ENCODE measurements around the gene BPIFB3.
"Not testable (repeated sequence)": the region's sequence is repeated elsewhere in the genome, so short reads cannot be mapped to it uniquely, and the experiment has no call there.

BPIFB3 gene

GRCh38 chr20:33120934-33121333 lies 67.2 kb downstream of the BPIFB3 start:
- DNase-seq (ENCODE audit: low spot score), result no peak

GRCh38 chr20:33122297-33122696 lies 68.6 kb downstream of the BPIFB3 start:
- not testable (repeated sequence) for DNase-seq (ENCODE audit: low spot score)

Measured in hematopoietic multipotent progenitor cell treated with erythropoietin and hydrocortisone succinate and interleukin-3 and kit ligand, for 17 days (in vitro differentiated cells).